Fibroblast of villous mesenchyme (primary cell): Measurements from ENCODE around the gene CEP20. TPM values are rescaled to one million over a fixed set of nuclear protein-coding genes. Genes with fewer than 3 reads are reported as not detected.
A peak's percentile ranks its signal among the peaks of the same experiment; 100 is the strongest.

ENCODE experiments used
- DNase-seq: peaks from one replicate; pipeline ENCODE4 v3.0.0-alpha.2; 2010; ENCODE audit warnings: low read depth
- H3K4me3 ChIP-seq: 2 replicates; pipeline ENCODE4 v1.5.1; 2011; ENCODE audit warnings: low read depth, mild to moderate bottlenecking, low read length
- total RNA-seq: library from RNA; depleted of rRNA; stranded (reverse); fragments of >200 nt; gene quantifications from 2 replicates; pipeline ENCODE4 v1.2.3, GENCODE V29; 2012
- TF ChIP-seq, protein P1 (sequence below): IDR thresholded peaks from 2 replicates; pipeline ENCODE4 v1.5.1; 2012; ENCODE audit warnings: low read depth, mild to moderate bottlenecking, low read length; ENCODE audit not compliant: insufficient read depth

CEP20 gene
- total RNA-seq, 1 donor, result 50.1 TPM

DNA sequence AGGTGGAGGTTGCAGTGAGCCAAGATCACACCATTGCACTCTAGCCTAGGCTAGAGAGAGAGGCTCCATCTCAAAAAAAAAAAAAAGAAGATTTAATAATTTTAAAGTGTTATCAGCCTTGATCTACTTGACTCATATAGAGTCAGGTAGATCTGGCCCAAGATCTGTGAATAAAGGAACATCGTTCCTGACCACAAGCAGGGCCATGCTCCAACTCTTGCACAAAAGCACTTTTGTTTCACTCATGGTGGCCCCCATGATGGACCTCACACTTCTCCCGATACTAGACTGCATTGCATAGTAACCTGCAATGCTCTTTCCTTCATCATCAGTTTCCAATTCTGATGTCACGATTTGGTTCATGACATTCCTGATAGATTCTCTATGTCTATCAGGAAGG is 26.4 kb downstream of the CEP20 start:
- TF ChIP-seq, protein P1, sequence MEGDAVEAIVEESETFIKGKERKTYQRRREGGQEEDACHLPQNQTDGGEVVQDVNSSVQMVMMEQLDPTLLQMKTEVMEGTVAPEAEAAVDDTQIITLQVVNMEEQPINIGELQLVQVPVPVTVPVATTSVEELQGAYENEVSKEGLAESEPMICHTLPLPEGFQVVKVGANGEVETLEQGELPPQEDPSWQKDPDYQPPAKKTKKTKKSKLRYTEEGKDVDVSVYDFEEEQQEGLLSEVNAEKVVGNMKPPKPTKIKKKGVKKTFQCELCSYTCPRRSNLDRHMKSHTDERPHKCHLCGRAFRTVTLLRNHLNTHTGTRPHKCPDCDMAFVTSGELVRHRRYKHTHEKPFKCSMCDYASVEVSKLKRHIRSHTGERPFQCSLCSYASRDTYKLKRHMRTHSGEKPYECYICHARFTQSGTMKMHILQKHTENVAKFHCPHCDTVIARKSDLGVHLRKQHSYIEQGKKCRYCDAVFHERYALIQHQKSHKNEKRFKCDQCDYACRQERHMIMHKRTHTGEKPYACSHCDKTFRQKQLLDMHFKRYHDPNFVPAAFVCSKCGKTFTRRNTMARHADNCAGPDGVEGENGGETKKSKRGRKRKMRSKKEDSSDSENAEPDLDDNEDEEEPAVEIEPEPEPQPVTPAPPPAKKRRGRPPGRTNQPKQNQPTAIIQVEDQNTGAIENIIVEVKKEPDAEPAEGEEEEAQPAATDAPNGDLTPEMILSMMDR, result no peak
- H3K4me3 ChIP-seq, result no peak overlapping the region
- no peak for DNase-seq

DNA sequence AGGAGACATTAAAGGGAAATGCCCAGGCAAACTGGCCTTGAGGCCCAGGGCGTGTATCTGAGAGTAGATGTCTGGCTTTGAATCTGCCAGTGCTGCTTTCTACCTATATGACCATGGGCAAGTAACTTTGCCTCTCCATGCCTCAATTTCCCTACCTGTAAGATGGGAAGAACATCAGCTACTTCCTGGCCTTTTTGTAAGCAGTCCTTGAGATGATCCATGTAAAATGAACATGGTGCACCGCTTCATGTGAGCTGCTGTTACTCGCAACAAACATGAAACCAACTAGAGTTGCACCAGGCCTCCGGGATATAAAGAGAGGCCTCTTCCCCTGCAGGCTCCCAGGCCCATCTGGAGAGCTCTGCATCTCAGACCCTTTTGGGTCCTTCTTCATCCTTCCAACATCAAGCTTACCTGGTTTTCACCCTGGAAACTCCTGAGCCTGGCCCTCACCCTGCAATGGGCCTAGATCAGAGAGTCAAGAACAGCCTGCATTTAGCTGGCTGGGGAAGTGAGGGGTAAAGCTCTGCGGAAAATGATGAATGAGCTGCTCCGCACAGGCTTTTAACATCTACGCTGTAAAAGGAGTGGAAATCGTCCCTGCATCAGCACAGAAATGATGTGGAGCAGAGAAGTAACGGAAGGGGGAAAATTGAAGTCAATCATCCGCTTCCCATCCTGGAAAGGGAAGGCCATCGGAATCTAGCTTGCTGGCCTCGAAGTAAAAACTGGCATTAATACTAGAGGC is 29.3 kb downstream of the CEP20 start:
- DNase-seq, result no peak
- H3K4me3 ChIP-seq, result no peak overlapping the region
- TF ChIP-seq, protein P1, result no peak

DNA sequence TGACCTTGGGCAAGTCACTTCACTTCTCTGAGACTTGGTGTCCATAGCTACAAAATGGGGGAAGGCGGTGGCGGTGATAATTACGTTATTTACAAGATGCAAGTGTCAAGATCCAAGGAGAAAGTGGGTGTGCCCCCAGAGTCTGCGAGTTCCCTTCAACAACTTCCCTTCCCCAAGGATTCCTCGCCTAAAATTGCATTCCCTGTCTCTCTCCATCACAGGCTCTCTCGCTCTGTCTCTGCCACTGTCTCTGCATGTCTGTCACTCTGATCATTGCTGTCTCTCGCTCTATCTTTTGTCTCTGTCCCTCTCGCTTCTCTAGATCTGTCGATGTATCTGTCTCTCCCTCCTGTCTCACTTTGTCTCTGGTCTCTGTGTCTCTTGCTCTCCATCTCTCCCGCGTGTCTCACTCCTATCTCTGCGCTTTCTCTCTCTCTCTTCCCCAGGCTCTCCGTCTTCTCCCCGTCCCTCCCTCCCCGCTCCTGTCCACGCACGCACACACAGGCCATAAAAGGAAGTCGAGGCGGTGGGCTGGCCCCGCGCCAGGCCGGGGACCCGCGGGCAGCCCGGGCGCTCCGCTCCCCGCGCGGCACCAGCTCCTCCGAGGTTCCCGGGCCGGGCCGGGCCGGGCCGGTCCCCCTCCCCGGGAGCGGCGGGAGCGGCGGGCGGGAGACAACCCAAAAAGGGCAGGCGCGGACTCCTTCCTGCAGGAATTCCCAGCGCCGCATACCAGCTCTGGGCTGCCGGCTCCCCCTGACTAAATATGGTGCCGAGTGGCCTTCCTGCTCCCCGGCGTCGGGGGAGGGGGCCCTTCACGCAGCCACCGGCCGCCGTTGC is 30.5 kb downstream of the CEP20 start:
- TF ChIP-seq, protein P1, result no peak
- DNase-seq, result peak; percentile 42
- H3K4me3 ChIP-seq, result peak overlapping the region; percentile 48

DNA sequence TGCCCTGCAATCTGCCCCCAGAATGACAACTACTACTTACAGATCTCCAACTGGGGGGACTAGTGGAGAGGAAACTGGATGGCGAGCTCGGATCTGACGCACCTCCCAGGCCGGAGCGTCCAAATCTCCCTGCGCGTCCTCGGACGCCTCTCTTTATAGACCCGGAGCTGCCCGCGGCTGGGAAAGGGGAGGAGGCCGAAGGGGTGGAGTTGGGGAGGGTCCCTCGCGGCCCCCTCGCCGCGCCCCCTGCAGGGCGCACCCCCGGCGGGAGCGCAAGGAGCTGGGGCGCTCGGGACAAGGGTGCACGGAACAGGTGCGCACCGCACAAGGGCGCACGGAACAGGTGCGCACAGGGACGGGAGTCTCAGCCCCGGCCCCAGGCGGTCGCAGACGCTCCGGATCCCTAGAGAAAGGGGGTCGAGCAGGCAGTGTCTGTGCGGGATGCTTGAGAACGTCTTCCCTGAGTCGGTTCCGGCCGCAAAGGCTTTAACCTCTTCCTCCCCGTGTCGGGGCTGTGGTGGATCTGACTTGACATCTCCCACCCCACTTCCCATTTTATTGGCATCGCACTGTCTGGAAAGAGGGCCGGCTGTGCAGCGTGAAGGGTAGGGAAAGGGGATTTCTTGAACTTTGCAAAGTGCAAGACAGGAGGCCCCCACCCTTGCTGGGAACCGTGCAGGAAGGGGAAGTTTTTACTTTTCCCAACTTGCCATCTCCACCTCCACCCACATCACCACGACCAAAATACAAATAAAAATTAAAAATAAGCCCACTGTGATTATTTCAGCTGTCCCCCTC is 31.3 kb downstream of the CEP20 start, which contains the start of gene MYH11:
Gene MYH11, minus strand, starts transcription at position 128 of the 798 bp plus-strand sequence. CDS start 18,776 bp downstream, outside the sequence.
- TF ChIP-seq, protein P1, result no peak
- no peak for DNase-seq
- H3K4me3 ChIP-seq, result peak within 1 kb of the TSS; percentile 48

DNA sequence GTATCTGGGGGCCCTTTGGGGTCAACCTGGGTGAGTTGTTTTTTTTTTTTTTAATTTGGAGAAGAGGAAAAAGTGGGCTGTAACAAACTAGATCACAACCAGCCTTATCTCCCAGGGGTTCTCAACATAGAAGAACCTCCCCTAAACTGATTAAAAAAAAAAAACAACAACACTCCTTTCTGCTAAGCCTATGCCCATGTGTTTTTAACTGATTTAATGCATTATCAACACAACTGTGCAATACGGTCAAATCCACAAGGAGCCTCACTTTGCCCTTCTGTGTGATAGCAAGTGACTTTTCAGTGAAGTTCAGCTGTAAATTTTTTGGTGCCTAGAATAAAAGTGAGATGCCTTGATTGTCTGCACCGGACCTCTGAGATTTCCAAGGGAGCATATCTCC is 32.2 kb downstream of the CEP20 start:
- TF ChIP-seq, protein P1, result no peak

DNA sequence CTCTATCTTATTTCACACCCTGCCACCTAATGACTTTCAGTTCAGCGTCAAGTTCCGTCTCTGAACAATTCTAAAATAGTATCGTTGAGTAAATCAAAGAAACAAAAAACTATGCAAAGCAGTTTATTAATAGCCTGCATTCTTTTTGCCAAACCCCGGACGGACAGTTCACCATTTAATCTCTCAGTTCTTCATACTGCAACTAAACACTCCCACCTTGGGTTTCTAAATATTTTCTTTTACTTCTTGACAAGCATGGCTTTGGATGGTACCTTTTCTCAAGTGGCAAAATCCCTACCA is 32.7 kb downstream of the CEP20 start:
- DNase-seq, result no peak
- TF ChIP-seq, protein P1, result no peak
- H3K4me3 ChIP-seq, result no peak overlapping the region

More for the DNA sequence above, 32.2 kb downstream of the CEP20 start:
- DNase-seq, result no peak
- H3K4me3 ChIP-seq, result no peak overlapping the region
